Measurements from ENCODE around the gene FNDC10.
A peak's percentile ranks its signal among the peaks of the same experiment; 100 is the strongest.

Gene FNDC10

DNA sequence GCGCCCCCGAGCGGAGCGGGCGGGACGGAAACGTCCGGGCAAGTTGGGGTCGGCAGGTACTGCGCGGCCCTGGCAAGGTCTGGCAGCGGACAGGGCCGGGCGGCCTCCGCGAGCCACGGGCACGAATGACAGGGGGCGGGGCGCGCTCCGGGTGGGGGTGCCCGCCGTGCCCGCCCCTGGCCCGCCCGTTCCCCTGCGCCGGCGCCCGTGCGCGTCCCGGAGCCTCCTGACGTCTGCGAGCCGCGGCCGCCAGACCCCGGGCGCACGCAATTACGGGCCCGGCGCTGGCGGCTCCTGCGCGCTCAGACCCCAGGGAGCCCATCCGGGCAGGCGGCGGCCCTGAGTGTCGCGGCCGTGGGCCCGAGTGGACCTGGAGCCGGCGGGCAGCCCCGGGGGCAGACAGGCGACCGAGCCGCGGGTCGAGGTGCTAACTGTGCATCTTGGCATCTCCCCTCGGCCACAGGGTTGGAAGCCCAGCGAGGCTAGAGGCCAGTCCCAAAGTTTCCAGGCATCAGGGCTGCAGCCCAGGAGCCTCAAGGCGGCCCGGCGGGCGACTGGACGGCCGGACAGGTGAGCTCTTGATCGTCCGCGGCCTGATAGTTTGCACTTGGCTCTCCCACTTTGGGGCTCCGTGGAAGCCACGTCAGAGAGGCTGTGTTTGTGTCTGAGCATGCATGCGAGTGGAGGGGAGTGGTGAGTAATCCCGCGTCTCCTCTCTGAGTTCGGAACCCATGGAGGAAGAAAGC, 16.3 kb upstream of the FNDC10 start:
- peak; percentile 12 for DNase-seq

DNA sequence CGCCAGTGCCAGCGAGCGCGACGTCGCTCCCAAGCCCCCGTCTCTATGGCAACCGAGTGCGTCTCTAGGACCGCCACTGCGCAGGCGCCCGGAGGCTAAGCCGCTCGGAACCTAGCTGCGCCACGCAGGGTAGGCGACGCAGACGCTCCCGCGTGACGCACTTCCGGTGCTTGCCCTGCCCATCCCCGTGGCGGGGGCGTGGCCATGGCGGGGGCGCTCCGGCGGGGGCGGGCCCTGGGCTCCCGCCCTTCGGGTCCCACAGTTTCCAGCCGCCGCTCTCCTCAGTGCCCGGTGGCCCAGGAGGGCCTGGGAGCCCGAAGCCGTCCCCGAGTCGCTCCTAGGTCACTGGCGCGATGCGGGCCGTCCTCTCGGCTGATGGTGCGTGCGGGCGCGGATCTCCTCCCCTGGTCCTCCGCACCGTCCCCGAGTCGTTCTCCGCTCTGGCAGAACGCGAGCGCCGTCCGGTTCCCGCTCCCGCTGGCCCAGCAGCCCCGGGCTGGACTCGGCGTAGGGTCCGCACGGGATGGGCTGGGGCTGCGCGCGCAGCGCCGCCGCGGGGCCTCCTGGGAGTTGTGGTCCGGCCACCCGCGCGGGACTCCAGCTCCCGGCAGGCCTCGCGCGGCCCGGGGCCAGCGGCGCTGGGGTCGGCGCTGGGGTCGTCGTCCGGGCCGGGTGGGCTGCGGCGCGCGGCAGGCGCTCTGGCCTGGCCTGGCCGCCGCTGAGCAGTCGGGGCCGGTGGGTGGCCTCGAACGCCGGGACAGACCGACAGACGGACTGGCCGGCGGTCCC, 15.5 kb upstream of the FNDC10 start, which contains the start of gene MIB2:
Gene MIB2 (plus strand): TSS at position 245 of the 789 bp plus-strand sequence. CDS start 7,953 bp downstream, outside the sequence.
- DNase-seq: peak; percentile 95

DNA sequence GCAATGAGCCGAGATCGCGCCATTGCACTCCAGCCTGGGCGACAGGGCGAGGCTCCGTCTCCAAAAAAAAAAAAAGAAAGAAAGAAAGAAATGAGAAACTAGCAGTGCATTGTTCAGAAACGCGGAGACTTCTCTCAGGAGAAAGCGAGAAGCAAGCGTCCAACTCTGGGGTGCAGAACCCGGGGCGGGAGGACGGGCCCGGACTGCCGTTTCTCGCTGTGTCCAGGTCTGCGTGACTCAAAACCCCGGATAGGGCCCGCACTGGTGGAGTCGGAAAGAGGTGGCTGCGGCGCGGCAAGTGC, 15.0 kb upstream of the FNDC10 start:
- no peak for DNase-seq

DNA sequence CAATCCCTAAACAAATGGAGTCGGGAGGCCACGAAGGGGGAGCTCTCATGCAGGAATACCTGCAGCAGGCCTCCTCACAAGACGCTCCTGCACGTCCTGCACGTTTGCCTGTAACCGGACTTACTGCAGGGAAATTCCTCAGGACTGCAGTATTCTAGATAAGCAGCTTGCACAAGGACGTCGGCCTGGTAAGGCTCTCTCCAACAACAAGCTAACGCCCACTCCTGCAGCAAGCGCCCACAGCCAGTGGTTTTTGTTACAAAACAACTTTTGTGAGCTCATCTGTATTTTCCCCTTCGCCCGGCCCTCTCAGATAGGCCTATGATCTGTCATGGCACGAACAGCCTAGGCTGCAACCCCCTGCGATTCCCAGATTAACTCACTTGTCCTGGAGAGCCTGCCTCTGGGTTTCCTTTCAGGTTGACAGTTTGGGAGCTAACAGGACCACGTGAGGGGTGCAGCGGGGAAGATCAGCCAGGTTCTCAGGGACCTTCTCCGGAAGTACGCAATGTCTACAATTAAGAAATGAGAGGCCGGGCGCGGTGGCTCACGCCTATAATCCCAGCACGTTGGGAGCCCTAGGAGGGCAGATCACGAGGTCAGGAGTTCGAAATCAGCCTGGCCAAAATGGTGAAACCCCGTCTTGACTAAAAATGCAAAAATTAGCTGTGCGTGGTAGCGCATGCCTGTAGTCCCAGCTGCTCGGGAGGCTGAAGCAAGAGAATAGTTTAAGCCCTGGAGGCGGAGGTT, 14.4 kb upstream of the FNDC10 start:
- DNase-seq: peak; percentile 26

DNA sequence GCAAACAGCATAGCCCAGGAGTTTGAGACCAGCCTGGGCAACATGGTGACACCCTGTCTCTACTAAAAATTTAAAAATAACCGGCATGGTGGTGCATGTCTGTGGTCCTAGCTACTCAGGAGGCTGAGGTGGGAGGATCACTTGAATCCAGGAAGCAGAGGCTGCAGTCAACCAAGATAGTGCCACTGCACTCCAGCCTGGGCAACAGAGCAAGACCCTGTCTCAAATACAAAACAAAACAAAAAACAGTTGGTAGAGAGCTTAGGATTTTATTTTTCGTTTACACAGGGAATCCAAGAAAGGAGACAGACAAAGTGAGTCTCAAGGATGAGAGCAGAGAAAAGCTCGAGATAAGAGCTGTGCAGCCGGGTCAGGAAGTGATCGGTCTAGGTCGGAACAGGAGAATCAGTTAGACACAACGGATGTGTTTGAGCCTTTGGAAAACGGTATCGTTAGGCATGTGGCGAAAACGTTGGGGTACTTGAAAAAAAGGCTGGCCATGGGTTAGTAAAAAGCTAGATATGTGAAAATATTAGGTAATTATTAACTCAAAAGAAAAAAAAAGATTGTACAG, 13.7 kb upstream of the FNDC10 start:
- DNase-seq: no peak

DNA sequence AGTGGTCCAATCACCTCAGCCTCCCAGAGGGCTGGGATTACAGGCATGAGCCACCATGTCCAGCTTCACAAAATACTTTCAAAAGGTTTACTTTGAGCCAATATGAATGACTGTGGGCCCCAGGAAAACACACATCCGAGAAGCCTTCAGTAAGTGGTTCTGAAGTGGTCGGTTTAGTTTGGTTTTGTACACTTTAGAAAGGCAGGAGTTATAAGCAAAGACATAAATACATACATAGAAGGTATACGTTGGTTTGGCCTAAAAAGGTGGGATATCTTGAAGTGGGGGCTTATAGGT, 12.1 kb upstream of the FNDC10 start:
- no peak for DNase-seq

DNA sequence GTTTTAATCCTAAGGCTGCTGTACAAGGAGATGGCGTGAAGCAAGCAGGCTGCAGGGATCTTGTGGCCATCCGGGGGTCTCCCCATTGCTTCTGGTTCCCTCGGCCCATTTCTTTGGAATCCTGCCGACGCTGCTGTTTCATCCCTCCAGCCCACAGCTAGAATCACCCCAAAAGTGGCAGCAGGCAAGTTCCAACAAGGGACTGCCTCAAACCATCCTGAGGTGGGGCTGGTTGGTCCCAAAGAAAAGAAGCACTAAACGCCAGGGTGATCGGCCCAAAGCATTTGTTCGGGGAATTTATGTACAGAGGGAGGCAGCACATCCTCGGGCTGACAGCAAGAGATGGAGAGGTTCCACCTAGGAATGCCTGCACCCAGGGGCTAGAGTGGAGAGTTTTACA, 10.9 kb upstream of the FNDC10 start:
- no peak for DNase-seq

DNA sequence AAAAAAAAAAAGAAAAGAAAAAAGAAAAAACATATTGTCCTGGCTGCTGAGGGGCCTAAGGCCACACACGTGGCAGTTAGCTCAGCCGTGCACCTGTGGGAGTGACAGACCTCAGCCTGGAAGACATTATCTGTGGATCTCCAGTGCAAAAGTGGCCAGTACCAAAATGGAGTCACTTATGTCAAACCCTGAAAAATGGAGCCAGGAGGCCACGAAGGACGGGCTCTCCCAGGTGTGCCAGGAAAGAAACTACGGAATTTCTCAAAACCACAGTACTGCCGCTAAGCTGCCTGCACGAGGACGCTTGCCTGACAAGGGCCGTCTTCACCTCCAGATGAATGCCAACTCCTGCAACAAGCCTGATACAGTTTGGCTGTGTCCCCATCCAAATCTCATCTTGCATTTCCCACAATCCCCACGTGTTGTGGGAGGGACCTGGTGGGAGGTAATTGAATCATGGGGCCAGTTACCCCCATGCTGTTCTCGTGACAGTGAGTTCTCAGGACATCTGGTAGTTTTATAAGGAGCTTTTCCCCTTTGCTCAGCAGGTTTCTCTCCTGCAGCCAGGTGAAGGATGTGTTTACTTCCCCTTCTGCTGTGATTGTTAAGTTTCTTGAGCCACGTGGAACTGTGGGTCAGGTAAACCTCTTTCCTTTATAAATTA, 10.0 kb upstream of the FNDC10 start:
- DNase-seq: no peak

DNA sequence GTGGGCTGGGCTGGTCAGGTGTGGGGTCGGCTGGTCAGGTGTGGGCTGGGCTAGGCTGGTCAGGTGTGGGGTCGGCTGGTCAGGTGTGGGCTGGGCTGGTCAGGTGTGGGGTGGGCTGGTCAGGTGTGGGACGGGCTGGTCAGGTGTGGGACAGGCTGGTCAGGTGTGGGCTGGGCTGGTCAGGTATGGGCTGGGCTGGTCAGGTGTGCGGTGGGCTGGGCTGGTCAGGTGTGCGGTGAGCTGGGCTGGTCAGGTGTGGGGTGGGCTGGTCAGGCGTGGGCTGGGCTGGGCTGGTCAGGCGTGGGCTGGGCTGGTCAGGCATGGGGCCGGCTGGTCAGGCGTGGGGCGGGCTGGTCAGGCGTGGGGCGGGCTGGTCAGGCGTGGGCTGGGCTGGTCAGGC, 6.3 kb upstream of the FNDC10 start:
- DNase-seq: no peak

DNA sequence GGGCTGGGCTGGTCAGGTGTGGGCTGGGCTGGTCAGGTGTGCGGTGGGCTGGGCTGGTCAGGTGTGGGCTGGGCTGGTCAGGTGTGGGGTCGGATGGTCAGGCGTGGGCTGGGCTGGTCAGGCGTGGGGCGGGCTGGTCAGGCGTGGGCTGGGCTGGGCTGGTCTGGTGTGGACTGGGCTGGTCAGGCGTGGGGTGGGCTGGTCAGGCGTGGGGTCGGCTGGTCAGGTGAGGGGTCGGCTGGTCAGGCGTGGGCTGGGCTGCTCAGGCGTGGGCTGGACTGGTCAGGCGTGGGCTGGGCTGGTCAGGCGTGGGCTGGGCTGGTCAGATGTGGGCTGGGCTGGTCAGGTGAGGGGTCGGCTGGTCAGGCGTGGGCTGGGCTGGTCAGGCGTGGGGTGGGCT, 5.8 kb upstream of the FNDC10 start:
- DNase-seq: no peak

DNA sequence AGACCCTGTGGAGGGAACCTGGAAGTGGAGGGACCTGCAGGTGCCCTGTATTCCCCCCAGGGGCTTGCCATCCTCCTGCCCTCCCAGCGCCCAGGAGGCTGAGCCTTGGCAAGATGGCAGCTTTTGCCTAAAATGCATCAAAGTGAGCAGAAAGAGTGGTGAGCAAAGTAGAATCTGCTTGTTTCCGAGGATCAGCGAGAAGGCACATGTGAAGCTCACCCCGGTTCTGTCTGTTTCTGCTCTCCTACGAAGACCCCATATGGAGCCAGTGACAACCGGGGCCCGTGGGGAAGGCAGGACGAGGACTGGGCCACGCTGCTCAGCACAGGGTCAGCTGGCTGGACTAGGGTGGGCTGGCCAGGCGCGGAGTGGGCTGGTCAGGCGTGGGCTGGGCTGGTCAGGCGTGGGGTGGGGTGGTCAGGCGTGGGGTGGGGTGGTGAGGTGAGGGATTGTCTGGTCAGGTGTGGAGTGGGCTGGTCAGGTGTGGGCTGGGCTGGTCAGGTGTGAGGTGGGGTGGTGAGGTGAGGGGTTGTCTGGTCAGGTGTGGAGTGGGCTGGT, 5.2 kb upstream of the FNDC10 start:
- DNase-seq: no peak

DNA sequence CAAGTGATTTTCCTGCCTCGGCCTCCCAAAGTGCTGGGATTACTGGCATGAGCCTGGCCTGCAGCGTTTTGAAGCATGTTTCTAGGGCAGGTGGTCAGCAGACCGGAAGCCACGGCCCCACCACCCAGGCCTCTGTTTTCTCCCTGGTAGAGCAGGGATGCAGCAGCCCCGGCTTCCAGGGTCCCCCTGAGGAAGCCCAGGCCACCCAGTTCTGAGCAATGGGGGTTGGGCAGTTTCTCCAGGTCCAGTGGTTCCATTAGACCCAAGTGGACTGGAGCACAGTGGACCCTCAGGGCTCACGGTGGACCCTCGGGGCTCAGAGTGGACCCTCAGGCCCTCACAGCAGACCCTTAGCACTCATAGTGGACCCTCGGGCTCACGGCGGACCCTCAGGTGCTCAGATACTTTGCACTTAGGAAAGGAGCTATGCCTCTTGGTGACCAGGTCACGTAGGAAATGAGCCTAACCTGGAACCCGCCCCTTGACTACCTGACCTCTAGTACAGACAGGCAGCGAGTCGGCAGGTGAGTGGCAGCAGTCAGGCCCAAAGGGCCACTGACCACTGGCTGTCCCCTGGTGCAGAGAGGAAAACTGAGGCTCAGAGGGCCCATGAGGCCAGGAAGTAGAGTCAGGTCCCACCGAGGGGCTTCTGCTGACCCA, 4.6 kb upstream of the FNDC10 start:
- DNase-seq: no peak

DNA sequence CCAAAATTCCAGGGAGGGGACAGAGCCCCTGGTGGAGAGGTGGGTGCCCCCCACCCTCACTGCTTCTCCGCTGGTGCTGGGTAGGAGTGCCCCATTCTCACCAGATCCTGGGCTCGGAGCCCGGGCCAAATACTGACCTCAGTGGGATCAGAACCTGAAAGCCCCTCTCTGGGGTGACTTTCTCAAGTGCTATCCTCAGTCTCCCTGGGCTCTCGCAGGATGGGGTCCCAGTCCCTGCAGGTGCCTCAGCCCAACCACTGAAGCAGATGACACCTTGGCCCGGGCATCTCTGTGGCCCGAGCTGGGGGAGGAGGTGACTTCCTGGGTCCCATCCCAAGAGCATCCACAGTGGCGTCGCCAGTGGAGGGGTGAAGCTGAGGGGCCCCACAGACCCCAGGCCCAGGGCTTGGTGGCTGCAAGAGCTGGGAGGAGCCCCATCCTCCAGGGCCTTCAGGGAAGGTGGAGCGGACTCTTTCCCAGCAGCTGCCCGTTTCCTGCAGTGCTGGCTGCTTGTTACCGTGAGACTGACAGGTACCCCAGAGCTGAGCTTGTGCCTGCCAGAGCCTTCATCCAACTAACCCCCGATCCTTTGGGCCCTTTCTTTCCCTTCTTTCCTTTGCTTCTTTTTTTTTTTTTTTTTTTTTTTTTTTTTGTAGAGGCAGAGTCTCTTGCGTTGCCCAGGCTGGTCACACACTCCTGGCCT, 3.9 kb upstream of the FNDC10 start:
- DNase-seq: no peak

DNA sequence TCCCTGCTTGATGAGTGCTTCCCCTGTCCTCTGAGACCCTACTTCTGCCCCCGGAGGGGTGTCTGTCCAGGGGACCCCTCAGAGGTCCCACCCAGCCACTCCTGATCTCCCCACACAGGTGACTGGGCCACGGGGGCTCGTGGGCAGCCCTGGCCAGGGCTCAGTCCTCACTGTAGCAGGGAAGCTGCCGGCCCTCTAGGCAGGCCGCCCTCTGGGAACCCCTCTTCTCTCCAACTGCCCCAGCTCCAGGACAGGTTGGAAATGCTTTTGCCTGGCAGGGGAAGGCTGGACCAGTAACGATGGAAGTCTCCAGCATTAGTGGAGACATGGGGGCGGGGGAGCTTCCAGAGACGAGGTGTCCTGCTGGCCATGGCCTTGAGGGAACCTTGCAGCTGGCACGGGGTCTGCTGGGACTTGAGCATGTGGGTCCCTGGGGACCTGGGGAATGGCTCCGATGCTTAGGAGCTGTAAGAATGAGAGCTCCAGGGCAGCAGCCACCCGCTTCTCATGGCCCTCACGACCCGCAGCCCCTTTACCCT, 3.1 kb upstream of the FNDC10 start:
- DNase-seq: no peak

DNA sequence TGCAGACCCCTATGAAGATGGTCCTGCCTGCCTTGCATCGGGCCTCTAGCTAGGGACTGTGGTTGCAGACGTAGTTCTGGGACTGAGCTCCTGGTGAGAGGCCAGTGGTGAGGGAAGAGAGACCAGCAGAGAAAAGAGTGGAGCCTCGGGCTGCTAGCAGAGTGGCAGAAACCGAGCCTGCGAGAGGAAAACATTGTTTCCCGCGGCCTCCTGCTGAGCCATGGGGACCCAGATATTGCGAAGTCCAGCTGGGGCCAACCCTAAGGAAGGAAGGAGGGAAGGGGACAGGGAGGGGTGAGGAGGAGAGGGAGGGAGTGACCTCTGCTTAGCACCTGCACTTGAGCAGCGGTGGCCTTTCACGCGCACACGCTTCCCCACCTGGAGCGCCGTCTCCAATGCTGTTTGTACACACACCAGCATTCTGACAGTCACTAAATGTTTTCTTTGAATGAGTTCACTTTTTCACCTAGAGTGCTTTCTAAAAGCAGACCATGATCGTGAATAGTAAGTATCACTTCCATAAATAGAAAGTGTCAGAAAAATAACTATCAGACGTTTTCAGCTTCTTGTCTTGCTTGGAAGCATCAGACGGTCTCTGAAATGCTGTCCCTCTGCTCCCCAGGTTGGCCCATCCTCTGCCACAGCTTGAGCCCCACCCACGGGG, 2.5 kb upstream of the FNDC10 start:
- DNase-seq: no peak

DNA sequence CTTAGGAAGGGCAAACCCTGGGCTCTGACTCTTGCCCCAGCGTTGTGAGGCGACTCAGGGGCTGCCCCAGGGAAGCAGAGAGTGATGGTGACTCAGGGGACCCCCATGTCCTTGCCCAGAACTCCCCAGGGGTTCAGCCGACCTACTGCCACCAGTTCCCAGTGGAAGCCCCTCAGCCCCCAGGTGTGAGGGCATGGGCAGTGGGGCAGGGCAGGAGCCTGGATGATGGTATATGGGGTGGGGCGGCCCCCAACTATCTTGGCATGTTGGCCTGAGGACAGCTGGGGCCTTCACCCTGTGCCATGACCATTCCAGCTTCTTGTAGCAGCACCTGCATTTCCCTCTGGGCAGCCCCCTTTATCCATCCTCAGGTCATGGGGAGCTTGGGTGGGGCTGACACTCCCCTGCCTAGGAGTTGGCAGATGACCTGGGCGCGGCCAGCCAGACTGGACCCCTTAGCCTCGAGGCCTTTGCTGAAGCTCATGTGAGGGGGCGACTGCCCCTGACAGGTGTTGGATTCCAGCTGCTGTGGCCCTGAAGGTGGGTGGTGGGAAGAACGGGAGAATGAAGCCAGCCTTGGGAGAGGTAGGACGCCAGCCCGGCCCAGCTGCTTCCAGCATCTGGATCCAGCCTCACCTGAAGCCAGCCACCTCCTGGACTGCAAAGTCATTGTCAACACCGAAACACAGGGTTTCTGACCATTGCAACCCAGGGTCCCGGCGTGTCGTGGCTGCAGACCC, 1.8 kb upstream of the FNDC10 start:
- DNase-seq: no peak

DNA sequence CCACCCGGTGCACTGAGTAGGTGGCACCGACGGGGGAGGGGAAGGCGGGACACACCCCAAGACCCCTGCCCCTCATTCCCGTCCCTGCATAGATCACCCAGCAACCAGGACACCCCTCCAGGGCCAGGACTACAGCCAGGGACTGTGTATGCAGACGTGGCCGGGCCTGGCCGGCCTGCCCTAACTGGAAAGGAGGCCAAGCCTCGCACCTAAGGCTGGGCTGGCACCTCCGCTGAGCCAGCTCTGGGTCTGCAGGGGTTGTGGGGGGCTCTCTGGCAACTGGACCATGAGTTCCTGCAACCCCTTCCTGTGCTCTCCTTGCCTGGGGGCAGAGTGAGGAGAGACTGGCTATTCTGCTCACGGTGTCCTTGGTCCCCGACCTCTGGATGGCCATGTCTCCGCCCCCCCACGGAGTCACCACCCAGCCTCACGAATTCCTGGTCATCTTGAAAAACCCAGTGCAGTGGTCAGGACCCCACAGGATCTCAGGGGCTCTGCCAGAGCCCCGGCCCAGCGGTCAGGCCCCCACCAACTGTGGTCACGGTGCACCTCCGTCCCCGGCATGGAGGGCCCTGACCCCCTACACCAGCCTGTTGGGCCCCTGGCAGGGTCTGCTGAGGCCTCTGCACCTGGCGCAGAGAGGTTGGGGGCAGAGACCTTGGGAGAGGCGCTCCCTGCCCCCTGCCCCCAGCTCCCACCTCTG, 1.1 kb upstream of the FNDC10 start:
- no peak for DNase-seq

DNA sequence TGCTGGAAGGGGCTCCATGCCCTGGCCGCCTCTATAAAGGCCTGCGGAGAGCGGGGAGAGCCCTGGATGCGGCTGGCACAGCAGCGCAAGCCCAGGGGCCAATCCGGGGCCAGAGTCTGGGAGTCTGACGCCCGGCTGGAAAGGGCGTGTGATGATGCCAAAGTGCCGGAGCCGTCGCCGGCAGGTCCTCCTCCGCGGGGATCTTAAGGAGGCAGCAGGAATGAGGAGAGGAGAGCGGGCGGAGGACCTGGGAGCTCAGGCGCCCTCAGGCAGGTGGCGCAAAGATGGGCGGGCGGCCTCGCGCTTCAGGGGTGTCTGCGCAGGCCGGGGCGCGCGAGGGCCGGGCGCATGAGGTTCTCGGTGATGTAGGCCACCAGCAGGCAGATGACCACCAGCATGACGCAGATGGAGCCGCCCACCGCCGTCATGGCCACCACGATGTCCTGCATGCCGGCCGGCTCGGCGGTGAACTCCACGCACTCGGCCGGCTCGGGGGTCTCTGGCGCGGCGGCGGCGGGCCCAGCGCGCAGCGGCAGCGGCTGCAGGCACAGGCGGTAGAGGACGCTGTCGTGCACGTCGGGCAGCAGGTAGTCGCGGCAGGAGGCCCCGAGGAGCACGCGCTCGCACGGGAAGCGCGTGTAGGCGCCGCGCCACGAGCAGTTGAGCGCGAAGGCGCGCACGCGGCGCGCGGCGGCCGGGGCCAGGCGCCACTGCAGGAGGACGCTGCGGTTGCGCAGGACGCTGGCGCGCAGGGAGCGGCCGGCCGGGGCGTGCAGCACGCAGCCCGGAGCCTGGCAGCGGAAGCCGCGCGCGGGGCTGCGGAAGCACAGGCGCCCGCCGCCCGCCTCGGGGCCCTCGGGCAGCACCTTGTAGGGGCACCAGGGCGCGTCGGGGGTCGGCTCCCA, 653 bp downstream of the FNDC10 start:
- DNase-seq: peak; percentile 72

Measured in retina (tissue), 1 donor.